ENCODE data around the gene EXOG.

EXOG gene

GRCh38 chr3:38473229-38473628 lies 22.9 kb upstream of the EXOG start:
- DNase-seq (ENCODE audit: low read depth), result no peak

GRCh38 chr3:38474928-38475605 lies 21.1 kb upstream of the EXOG start:
- DNase-seq (ENCODE audit: low read depth), result no peak

DNA sequence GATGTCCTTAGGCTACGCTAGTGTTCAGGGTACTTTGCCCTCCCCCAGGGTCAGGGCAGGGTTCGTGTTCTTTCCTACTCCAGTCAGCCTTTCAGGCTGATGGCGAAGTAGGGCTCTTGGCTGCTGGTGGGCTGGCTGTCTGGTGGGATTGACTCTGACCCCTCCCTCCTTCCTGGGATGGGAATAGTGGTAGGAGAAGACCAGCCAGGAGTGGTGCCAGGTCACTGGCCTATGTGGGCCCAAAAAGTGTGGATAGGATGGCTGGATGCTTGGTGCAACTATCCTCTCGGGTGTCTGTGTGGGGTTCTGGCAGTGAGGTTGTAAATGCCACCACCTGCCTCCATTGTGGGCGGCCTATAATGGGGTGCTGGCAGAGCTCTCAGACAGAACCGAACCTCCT lies 20.4 kb upstream of the EXOG start:
- no peak for DNase-seq (ENCODE audit: low read depth)

DNA sequence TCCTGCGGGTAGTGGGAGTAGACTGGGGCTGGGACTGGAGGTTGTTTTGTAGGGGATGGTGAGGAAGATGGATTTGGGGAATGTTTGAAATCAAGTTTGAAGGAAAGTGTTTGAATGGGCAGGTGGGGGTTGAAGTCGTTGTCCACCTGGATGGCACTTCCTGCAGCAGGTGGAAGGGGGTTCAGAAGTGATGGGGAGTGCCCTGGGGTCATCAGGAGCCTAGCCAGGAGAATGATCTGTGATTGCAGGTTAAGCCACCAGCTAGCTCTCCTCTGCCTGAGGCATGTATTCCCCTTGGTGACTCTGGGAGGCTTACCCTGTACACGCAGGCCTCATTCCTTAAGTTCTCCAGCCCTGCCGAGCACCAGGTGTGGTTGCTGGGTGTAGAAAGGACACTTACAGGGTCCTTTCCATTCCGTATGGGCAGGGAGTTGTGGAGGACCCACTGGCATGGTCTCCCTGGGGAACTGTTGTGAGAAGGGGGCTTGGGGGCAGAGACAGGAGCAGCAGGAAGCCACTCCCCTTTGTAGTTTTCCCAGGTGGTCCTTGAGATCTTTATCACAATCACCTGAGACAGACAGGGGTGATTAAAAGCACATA lies 19.9 kb upstream of the EXOG start:
- DNase-seq (ENCODE audit: low read depth), result no peak

GRCh38 chr3:38477057-38477820 lies 18.9 kb upstream of the EXOG start:
- DNase-seq (ENCODE audit: low read depth), result no peak

DNA sequence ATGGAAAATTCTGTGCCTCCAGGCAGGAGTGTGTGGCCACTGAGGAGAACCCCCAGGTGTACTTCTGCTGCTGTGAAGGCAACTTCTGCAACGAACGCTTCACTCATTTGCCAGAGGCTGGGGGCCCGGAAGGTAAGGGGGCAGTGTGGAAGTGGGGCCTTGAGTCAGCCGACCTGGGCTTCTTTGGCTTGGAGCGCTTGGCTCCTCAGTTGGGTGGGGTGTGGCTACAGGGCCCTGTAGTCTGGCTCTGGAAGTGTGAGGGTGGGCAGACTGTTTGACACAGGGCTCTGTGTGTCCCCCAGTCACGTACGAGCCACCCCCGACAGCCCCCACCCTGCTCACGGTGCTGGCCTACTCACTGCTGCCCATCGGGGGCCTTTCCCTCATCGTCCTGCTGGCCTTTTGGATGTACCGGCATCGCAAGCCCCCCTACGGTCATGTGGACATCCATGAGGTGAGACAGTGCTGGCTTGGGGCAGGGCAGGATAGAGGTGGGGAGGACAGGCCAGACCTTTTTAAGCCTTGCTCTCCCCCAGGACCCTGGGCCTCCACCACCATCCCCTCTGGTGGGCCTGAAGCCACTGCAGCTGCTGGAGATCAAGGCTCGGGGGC lies 18.2 kb upstream of the EXOG start:
- no peak for DNase-seq (ENCODE audit: low read depth)

GRCh38 chr3:38478901-38479300 lies 17.2 kb upstream of the EXOG start:
- DNase-seq (ENCODE audit: low read depth), result no peak

DNA sequence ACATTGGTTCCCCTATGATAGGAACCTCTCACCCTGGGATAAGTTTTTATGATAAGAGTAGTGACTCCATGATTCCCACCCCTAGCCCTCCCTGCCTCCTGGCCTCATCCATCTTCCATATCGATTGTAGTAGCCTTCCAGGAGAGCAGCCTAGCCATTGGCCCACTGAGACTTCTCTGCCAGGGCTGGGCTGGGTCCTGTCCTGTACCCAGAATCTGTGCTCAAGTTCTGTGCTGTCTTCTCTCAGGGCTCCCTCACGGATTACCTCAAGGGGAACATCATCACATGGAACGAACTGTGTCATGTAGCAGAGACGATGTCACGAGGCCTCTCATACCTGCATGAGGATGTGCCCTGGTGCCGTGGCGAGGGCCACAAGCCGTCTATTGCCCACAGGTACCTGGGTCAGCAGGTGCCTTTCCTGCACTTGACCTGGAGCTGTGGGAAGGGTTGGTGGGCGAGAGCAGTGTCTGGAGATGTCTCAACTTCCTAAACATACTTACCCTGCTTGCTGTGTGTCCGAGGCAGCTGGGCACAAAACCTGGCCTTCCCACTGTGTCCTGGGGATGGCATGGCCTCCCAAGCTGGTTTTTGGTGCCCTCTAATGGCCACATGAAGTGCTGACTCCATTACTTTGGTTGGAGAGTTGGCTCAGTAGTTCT lies 16.6 kb upstream of the EXOG start:
- DNase-seq (ENCODE audit: low read depth), result peak; percentile 15

- DNase-seq (ENCODE audit: low read depth), result no peak
These were observed 16.1 kb upstream of the EXOG start for GRCh38 chr3:38480093-38480445.

DNA sequence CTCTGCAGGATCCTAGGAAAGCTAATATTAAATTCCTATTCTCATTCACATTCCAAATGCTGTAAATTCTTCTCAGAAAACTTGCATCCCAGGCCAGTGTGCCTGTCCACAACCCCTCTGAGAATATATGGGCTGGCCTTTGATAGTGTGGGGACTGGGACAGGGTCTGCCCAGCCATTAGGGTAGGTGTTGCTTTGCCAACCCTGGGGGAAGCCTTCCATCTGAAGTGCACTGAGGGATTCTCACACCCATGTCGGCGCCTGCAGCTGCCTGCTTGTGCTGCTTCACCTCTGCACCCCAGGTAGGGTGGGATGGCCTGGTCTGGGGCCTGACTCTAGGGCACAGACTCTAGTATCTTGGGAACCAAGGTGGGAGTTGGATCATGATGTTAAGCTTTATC lies 15.2 kb upstream of the EXOG start:
- DNase-seq (ENCODE audit: low read depth), result no peak

GRCh38 chr3:38482951-38483350 lies 13.2 kb upstream of the EXOG start:
- no peak for DNase-seq (ENCODE audit: low read depth)

DNA sequence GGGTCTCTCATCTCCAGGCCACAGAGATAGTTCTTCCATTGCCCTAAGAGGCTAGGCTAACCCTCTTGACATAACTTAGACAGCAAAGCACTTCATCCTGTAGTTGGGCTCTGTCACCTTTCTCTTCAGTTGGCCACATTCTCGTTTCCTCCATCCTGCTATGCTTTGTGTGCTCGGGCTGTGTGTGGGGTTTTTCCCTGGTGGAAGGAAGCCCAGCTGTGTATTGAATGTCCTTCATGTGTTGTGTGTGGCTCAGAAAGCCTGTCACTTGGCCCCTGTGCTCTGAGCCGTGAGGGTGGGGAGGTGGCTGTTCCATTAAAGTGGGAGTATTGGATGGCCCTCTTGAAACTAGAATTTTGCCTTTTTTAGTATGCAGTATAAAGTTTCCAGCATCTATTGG lies 8.8 kb upstream of the EXOG start:
- no peak for DNase-seq (ENCODE audit: low read depth)

DNA sequence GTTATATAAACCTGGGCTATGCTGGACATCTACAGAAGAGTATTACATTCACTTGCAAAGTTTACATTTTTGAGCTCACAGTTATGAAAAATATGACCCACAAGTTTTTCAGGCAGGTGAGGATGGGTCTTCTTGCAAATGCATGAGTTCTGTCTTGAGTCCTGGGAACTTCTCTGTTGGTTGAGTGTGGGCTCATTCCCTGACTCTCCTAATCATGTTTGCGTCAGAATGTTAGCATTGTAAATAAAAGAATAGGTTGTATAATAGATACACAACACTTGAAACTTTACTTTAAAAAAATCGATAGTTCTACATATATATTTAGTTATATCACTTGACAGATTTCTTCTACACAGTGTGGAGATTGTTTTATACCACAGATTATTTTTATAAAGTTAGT lies 7.2 kb upstream of the EXOG start:
- no peak for DNase-seq (ENCODE audit: low read depth)

GRCh38 chr3:38489766-38490165 lies 6.4 kb upstream of the EXOG start:
- no peak for DNase-seq (ENCODE audit: low read depth)

DNA sequence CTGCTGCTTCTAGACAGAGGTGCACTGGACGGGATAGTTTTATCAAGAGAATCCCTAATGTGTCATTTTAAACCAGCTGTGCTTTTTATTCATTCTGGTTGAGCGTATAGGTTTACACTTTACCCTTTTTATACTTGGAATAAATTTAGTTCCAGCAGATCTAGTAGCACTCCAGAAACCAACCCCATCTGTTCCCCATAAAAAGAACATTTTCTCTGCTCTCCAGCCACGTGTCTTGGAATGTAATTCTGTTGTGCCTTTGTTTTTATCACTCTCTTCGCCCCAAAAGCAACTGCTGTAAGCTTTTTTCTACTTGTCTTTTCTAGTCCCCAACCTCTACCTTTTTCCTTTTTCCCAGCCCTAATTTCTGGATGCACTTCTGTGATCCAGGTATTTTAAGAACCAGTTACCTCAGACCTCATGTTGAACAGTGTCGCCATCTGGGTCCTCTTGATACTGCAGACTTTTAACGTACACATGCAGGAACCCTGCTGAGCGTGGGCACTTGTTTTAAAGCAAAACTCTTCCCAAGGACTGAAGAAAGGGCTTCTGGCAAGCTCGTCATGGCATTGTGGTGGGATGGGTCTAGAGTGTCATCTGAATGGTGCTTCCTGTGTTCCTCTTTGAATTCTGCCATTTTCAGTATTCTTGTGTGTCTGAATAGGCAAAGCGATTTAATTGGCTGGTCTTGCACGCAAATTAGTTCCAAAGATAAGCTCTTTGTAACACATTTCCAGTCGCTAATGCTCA lies 5.7 kb upstream of the EXOG start:
- no peak for DNase-seq (ENCODE audit: low read depth)

DNA sequence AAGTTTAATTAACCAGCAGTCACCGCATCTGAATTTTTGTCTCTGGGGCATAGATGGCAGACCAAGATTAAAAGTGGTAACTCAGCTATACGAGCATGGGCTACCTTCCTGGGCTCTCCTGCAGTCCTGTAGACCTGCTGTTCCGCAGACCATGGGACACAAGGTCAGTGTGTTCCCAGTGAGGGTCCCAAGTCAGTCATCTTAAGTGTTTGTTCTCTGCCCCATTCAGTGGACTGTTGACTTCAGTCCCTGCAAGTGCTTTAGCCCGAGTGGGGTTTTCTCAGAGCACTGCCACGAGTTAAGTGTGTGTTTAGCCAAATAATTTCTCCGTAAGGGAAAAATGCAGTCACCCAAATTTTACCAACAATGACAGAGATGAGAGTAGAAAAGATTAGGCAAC lies 4.9 kb upstream of the EXOG start:
- DNase-seq (ENCODE audit: low read depth), result no peak

DNA sequence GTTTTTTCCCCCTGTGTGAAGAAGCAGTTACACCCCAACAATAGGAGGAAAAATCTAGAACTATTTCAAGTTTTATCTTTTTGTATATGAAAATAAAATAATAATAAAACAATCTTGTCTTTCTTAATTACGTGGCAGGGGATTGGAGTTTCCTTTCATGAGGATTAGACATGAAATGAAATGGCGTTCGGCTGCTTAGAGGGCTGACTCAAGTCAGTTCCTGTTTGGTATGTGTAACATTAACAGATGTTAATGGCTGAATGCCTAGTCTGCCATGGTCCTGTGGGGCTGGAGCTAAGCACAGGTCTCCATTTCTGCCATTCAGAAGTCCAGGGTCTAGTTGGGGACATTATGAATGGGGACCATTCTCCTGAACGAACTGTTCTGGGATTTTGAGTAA lies 3.1 kb upstream of the EXOG start:
- DNase-seq (ENCODE audit: low read depth), result no peak

DNA sequence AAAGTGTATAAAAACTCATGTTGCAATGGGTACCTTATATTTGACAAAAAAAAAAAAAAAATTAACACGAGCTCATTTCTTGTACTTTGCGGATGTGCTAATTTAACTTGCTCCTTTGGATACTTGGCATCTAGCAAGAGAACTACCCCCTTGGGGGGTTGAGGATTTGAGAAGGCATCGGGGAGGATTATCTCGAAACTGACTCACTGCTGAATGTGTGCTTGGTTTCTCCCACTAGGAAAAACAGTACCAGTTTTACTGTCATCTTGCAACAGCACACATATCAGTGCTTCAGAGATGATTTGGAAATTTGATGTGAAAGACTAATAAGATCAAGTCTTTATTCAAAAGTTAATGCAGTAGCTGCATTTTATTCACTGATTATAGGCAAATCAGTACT lies 891 bp downstream of the EXOG start:
- no peak for DNase-seq (ENCODE audit: low read depth)

GRCh38 chr3:38500688-38501417 lies 4.7 kb downstream of the EXOG start:
- no peak for DNase-seq (ENCODE audit: low read depth)

DNA sequence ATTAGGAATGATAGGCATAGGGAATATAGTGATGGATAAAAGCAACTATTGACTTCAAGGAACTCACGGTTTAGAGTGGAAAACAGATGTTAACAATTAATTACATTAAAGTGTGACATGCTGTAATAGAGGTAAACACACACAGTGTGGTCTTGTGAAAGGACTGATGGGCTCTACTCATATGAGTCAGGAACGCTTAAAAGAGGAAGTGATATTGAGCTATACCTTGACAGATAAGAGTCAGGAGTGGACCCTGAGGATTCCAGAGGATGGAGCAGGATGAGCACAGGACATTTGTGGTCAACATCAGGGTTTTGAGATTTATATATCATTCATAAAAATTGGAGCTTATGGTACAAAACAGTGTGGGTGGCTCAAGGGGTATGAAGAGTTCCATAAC lies 11.0 kb downstream of the EXOG start:
- DNase-seq (ENCODE audit: low read depth), result no peak

GRCh38 chr3:38509732-38510131 lies 13.6 kb downstream of the EXOG start:
- no peak for DNase-seq (ENCODE audit: low read depth)

All from activated T-cell treated with anti-CD3 and anti-CD28 coated beads for 1 hour (primary cell).